NCI-H1694 treated with DMSO at 0.1 percent for 48 hours (cell line): ENCODE data around the gene ZNF839.
A peak's percentile ranks its signal among the peaks of the same experiment; 100 is the strongest.
"Not testable (repeated sequence)": the region's sequence is repeated elsewhere in the genome, so short reads cannot be mapped to it uniquely, and the experiment has no call there.

Experiments
- DNase-seq: peaks from one replicate; lab custom pipeline; 2025; lab: John Stamatoyannopoulos, UW

Gene ZNF839

GRCh38 chr14:102314242-102315011 is 5.1 kb upstream of the ZNF839 start:
- peak; percentile 95 for DNase-seq

GRCh38 chr14:102315121-102315520 is 4.4 kb upstream of the ZNF839 start:
- DNase-seq, result no peak

- peak; percentile 90 for DNase-seq
Measured at GRCh38 chr14:102316338-102316742, 3.2 kb upstream of the ZNF839 start.

- peak; percentile 97 for DNase-seq
Measured at GRCh38 chr14:102316743-102317563, 2.6 kb upstream of the ZNF839 start.

GRCh38 chr14:102317564-102318248 is 1.8 kb upstream of the ZNF839 start:
- DNase-seq, result peak; percentile 98

GRCh38 chr14:102318781-102319276 is 717 bp upstream of the ZNF839 start:
- no peak for DNase-seq

- no peak for DNase-seq
Measured at GRCh38 chr14:102320033-102320660, 601 bp downstream of the ZNF839 start.

GRCh38 chr14:102320671-102321455 is 1.3 kb downstream of the ZNF839 start:
- DNase-seq, result no peak

GRCh38 chr14:102321456-102322422 is 2.2 kb downstream of the ZNF839 start:
- DNase-seq, result no peak

GRCh38 chr14:102323102-102323501 is 3.6 kb downstream of the ZNF839 start:
- DNase-seq, result peak; percentile 56

GRCh38 chr14:102325791-102326345 is 6.3 kb downstream of the ZNF839 start:
- no peak for DNase-seq

GRCh38 chr14:102326583-102326982 is 7.0 kb downstream of the ZNF839 start:
- no peak for DNase-seq

- DNase-seq, result not testable (repeated sequence)
Measured at GRCh38 chr14:102329381-102329780, 9.8 kb downstream of the ZNF839 start.

- DNase-seq, result no peak
Measured at GRCh38 chr14:102330806-102331205, 11.3 kb downstream of the ZNF839 start.

GRCh38 chr14:102333390-102333789 is 13.8 kb downstream of the ZNF839 start:
- no peak for DNase-seq

- DNase-seq, result no peak
Measured at GRCh38 chr14:102333795-102334705, 14.5 kb downstream of the ZNF839 start.

- no peak for DNase-seq
Measured at GRCh38 chr14:102335163-102335562, 15.6 kb downstream of the ZNF839 start.

- no peak for DNase-seq
Measured at GRCh38 chr14:102338724-102339123, 19.2 kb downstream of the ZNF839 start.
